Muscle of arm (tissue), 14 donors: ENCODE measurements around the gene VPS37C. TPM values are rescaled to one million over a fixed set of nuclear protein-coding genes. Genes with fewer than 3 reads are reported as not detected.
A peak's percentile ranks its signal among the peaks of the same experiment; 100 is the strongest.
"Not testable (repeated sequence)": the region's sequence is repeated elsewhere in the genome, so short reads cannot be mapped to it uniquely, and the experiment has no call there.

Source experiments
- DNase-seq: peaks from one replicate; pipeline ENCODE4 v3.0.0-alpha.2; 2013
- long read RNA-seq, 11 donors: transcript quantifications; one replicate each; lab custom pipeline, GENCODE V29; 2026
- polyA plus RNA-seq, 12 donors: library from polyadenylated mRNA; unstranded; fragments of 120-200 nt; gene quantifications; one replicate each; pipeline ENCODE4 v1.2.1, GENCODE V29; 2013; ENCODE audit not compliant: insufficient read length in 12 of 12

VPS37C gene
- polyA plus RNA-seq, result 10 to 100 TPM in 11 of 12 donors, not detected in 1; 13.3 to 21.1 (median 15.7) TPM
- long read RNA-seq, donor 1, transcript VPS37C-201 (5 exons, 2,865 nt), result major isoform, 9 of 14 reads
- long read RNA-seq, donor 1, partial matches to known transcripts, result 5 of 14 reads
- long read RNA-seq, donor 1, other reads (novel, unspliced or antisense), result 0 of 14 reads
- long read RNA-seq, donor 2, transcript VPS37C-201 (5 exons, 2,865 nt), result major isoform, 8 of 9 reads
- long read RNA-seq, donor 2, partial matches to known transcripts, result 0 of 9 reads
- long read RNA-seq, donor 2, other reads (novel, unspliced or antisense), result 0 of 9 reads
- long read RNA-seq, donor 3, result 0 reads
- long read RNA-seq, donor 4, partial matches to known transcripts, result 0 of 5 reads
- long read RNA-seq, donor 4, other reads (novel, unspliced or antisense), result 0 of 5 reads
- long read RNA-seq, donor 5, result 0 reads
- long read RNA-seq, donor 6, partial matches to known transcripts, result 0 of 2 reads
- long read RNA-seq, donor 6, other reads (novel, unspliced or antisense), result 0 of 2 reads
- long read RNA-seq, donor 7, partial matches to known transcripts, result 0 of 2 reads
- long read RNA-seq, donor 7, other reads (novel, unspliced or antisense), result 0 of 2 reads
- long read RNA-seq, donor 8, transcript VPS37C-201 (5 exons, 2,865 nt), result major isoform, 14 of 15 reads
- long read RNA-seq, donor 8, partial matches to known transcripts, result 0 of 15 reads
- long read RNA-seq, donor 8, other reads (novel, unspliced or antisense), result 0 of 15 reads
- long read RNA-seq, donor 9, partial matches to known transcripts, result 0 of 4 reads
- long read RNA-seq, donor 9, other reads (novel, unspliced or antisense), result 0 of 4 reads
- long read RNA-seq, donor 10, transcript VPS37C-201 (5 exons, 2,865 nt), result major isoform, 17 of 19 reads
- long read RNA-seq, donor 10, partial matches to known transcripts, result 0 of 19 reads
- long read RNA-seq, donor 10, other reads (novel, unspliced or antisense), result 0 of 19 reads
- long read RNA-seq, donor 11, transcript VPS37C-201 (5 exons, 2,865 nt), result major isoform, 10 of 10 reads
- long read RNA-seq, donor 11, partial matches to known transcripts, result 0 of 10 reads
- long read RNA-seq, donor 11, other reads (novel, unspliced or antisense), result 0 of 10 reads

- DNase-seq, result peak; percentile 91
Observed at GRCh38 chr11:61161190-61162091, at the start of gene VPS37C. TSS of gene VPS37C (minus strand) at chr11:61161426. CDS start at chr11:61138829, 22,597 bp downstream.

DNA sequence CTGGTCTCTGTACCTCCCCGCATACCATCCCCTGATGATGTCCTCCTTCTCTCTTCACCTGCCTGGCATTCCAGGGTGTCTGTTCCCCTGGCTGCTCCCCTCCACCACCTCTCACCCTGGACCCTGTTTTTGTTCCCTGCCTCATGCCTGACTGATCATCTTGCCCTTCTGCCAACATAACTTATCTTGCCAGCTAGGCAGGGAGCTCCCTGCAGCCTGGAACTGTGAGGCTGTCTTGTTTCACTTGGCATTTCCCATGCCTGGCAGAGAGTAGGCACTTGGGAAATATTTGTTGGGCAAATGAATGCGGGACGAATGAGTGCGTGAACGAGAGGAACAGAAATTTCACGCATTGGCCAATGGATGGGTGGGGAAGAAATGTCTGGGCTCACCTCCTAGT lies 49.4 kb upstream of the VPS37C start:
- not testable (repeated sequence) for DNase-seq

DNA sequence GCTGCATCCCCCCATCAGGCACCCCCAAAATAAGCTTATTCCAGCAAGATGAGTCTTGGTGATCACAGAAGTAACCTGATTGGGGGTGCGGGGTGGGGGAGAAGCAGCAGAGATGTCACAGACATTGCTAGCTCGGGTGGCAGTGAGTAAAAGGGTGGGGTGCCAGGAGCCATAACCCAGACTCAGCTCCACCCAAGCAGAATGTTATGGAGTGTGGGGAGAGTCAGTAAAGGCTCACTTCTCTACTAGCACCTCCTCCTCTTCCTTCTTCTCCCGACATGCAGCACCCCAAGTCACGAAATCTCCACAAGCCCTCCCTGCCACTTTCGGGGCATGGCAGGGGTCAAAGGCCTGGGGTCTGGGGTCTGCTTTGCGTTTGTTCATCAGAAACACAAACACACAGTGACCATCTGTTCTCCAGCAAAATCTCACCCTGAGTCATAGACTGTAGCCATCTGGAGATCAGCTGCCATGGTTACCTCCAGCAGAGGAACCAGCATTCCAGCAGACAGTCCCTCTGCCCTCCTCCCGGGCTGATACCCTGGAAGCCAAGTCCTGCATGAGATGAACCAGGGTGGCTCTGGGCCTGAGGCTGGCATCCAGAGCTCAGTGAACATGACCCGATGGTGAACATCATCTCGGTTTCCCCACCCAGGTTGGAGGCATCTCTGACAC lies 46.5 kb upstream of the VPS37C start:
- DNase-seq, result not testable (repeated sequence)

GRCh38 chr11:61204502-61205059 lies 43.4 kb upstream of the VPS37C start:
- not testable (repeated sequence) for DNase-seq

- not testable (repeated sequence) for DNase-seq
Observed at GRCh38 chr11:61203873-61204272, 42.6 kb upstream of the VPS37C start.

DNA sequence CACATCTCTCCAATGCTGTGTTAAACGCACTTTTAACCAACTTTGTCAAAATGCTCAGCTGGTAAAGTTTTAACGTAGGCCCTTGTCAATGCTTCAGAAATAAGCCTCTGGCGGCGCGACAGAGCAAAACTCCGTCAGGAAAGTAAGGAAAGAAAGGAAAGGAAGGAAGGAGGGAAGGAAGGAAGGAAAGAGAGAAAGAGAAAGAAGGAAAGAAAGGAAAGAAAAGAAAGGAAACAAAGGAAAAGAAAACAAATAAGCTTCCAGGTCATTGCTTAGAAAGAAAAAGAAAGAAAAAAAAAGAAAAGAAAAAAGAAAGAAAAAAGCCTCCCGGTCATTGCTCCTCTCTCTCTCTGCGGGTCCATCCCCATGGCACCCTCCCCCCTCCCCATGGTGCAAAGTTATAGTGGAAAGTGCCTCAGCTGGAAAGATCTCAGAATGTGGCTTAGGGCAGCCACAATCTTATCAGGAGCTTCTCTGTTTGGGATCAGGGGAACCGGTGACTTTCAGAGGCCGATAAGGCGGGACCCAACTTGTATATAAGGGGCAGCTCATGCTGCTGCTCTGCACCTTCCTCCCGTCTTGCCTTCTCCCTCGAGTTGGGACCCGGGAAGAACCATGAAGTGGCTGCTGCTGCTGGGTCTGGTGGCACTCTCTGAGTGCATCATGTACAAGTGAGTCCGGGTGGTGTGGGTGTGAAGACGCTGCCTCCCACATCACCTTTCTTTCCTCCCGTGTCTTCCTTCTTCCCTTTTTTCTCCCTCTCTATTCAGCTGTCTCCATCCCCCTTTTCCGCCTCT lies 41.9 kb upstream of the VPS37C start, which contains the start of gene PGA3:
PGA3 (plus strand) TSS at position 566 of the 797 bp plus-strand sequence; CDS start at position 616, 50 bp downstream.
- not testable (repeated sequence) for DNase-seq

DNA sequence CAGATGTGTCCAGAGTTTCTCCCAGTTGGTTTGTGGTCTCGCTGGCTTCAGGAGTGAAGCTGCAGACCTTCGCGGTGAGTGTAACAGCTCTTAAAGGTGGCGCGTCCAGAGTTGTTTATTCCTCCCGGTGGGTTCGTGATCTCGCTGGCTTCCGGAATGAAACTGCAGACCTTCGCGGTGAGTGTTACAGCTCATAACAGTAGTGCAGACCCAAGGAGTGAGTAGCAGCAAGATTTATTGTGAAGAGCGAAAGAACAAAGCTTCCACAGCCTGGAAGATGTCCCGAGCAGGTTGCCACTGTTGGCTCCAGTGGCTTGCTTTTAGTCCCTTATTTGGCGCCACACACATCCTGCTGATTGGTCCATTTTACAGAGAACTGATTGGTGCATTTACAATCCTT lies 40.2 kb upstream of the VPS37C start:
- no peak for DNase-seq

- no peak for DNase-seq
Observed at GRCh38 chr11:61198948-61199523, 37.8 kb upstream of the VPS37C start.

- DNase-seq, result no peak
Observed at GRCh38 chr11:61198361-61198760, 37.1 kb upstream of the VPS37C start.

- no peak for DNase-seq
Observed at GRCh38 chr11:61195719-61196118, 34.5 kb upstream of the VPS37C start.

DNA sequence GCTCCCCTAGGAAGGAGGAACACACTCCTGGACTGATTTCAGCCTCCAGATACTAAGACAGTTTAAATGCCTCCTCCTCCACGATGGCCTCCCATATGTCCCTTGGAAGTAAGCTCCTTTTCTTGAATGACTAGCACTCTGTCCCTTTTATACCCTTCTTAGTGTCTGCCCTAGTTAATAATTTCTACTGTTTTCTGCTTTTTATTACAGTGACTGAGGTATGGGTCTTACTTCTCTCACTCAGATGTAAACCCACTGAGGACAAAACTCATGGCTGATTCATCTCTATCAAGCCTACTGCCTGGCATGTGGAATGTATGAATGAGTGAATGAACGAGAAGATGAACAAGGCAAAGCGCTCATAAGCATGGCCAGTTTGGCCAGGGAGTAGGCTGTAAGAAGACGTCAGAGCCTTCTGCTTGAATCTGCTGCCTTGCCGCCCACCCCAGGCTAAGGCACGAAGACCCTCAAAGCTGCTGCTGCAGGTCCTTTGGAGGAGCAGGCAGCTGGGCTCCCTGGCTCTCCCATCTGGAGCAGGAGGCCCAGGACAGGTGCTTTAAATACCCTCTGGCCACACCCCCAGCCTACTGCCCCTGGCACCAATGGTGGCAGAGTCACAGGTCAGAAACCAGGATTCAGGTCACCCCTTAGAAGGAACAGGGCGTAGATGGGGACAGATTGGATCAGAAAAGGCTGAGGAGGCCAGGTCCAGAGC lies 33.9 kb upstream of the VPS37C start:
- DNase-seq, result no peak

GRCh38 chr11:61194169-61194671 lies 33.0 kb upstream of the VPS37C start:
- no peak for DNase-seq

DNA sequence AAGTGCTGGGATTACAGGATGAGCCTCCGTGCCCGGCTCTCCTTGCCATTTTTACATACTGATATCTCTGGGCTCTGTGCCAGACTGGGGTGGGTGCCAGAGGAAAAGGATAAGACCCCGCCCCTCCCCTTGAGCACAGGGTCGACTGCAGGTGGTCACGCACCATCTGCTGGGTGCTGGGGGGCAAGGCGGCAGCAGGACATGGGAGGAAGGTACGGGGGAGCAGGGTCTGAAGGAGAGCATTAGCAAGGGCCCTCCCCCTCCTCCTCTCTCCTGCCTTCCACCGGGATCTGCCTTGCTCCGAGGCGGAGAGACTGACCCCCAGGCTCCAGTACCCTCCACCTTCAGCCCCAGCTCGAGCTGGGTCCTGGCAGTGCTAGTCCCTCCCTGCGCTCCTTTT lies 32.4 kb upstream of the VPS37C start:
- DNase-seq, result no peak

- no peak for DNase-seq
Observed at GRCh38 chr11:61189933-61190332, 28.7 kb upstream of the VPS37C start.

GRCh38 chr11:61187505-61188130 lies 26.4 kb upstream of the VPS37C start:
- DNase-seq, result peak; percentile 78

GRCh38 chr11:61186504-61186903 lies 25.3 kb upstream of the VPS37C start:
- DNase-seq, result no peak

DNA sequence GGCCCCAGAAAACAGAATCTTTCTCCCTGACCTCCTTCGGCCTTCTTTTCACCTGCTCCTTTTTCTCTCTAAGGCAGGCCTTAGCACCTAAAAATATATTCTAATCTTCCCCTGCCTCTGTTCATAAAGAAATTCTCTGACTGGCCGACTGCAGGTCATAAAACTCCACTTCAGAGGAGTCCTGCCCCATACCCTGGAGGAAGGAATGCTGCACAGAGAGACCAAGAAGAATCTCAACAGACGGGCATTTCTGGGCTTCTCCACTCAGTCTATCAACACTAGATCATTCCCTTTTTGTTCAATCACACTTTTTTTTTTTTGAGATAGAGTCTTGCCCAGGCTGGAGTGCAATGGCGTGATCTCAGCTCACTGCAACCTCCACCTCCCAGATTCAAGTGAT lies 22.4 kb upstream of the VPS37C start:
- no peak for DNase-seq
